HL-60 (cell line): ENCODE measurements around the gene GABARAPL2.

ENCODE experiments used
- CTCF ChIP-seq: IDR thresholded peaks from one replicate; pipeline ENCODE4 v1.5.1; 2011; ENCODE audit warnings: low read length, control low read depth, inconsistent platforms; ENCODE audit not compliant: insufficient read depth
- GABPA ChIP-seq: IDR thresholded peaks from 2 replicates; pipeline ENCODE4 v1.6.1; 2012; ENCODE audit warnings: low read depth
- POLR2AphosphoS5 ChIP-seq: IDR thresholded peaks from 2 replicates; pipeline ENCODE4 v1.6.1; 2012; ENCODE audit warnings: low read depth
- SPI1 ChIP-seq: IDR thresholded peaks from 2 replicates; pipeline ENCODE4 v1.6.1; 2012; ENCODE audit warnings: low read depth, mild to moderate bottlenecking, borderline replicate concordance

- TF ChIP-seq CTCF: no peak
- no peak for TF ChIP-seq POLR2AphosphoS5
- TF ChIP-seq GABPA: no peak
- TF ChIP-seq SPI1: no peak
Observed at GRCh38 chr16:75555707-75556430, 10.3 kb upstream of the GABARAPL2 start, which contains the start of gene TMEM231.
